A204.1 (cell line): Measurements from ENCODE around the gene ZNF670.
"Not testable (repeated sequence)": the region's sequence is repeated elsewhere in the genome, so short reads cannot be mapped to it uniquely, and the experiment has no call there.

Source experiments
- FAIRE-seq: peaks from 2 replicates; lab custom pipeline; 2012; peaks lifted over from hg19 to GRCh38; lab: Jason Lieb, UNC

The ZNF670 gene

DNA sequence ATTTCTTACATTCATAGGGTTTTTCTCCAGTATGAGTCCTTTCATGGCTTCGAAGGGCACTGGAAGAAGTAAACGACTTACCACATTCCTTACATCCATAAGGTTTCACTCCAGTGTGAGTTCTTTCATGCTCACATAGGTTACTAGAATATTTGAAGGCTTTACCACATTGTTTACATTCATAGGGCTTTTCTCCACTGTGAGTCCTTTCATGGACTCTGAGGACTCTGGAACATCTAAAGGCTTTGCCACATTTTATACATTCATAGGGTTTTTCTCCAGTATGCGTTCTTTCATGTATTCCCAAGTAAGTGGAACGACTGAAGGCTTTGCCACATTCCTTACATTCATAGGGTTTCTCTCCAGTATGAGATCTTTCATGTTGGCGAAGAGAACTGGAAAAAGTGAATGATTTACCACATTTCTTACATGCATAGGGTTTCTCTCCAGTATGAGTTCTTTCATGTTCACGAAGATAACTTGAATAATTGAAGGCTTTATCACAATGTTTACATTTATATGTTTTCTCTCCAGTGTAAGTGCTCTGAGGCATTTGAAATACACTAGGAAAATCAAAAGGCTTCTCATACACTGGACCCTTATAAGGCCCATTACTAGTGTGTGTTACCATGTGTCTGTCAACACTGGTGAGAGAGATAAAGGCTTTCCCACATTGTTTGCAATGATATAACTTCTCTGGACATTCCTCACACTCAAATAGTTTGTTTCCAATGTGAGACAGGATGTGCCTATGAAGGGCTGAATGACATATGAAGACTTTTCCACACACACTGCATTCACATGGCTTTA, 40.9 kb downstream of the ZNF670 start:
- no peak for FAIRE-seq

DNA sequence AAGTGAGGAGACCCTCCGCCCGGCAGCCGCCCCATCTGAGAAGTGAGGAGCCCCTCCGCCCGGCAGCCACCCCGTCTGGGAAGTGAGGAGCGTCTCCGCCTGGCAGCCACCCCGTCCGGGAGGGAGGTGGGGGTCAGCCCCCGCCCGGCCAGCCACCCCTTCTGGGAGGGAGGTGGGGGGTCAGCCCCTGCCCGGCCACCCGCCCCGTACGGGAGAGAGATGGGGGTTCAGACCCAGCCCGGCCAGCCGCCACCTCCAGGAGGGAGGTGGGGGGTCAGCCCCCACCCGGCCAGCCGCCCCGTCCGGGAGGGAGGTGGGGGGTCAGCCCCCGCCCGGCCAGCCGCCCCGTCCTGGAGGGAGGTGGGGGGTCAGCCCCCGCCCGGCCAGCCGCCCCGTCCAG, 46.3 kb downstream of the ZNF670 start:
- not testable (repeated sequence) for FAIRE-seq
